MM.1S (cell line): Measurements from ENCODE around the gene PTPRG.

ENCODE experiments used
- DNase-seq: peaks from one replicate; pipeline ENCODE4 v3.0.0-alpha.2; 2015
- H2AFZ ChIP-seq: fragments of 300-600 bp; sonication (generic); 2 replicates; pipeline ENCODE4 v1.6.0; 2016; ENCODE audit warnings: antibody characterized with exemption, low read length
- H3F3A ChIP-seq: fragments of 300-600 bp; sonication (generic); 2 replicates; pipeline ENCODE4 v1.6.1; 2016; ENCODE audit warnings: mild to moderate bottlenecking, antibody characterized with exemption, low read length, moderate library complexity, mixed read lengths; ENCODE audit not compliant: insufficient read depth
- H3K27ac ChIP-seq: fragments of 300-600 bp; sonication (generic); 2 replicates; pipeline ENCODE4 v1.5.1; 2016; ENCODE audit warnings: mild to moderate bottlenecking, low read length
- H3K27me3 ChIP-seq: fragments of 300-600 bp; sonication (generic); replicated peaks from 2 replicates; pipeline ENCODE4 v1.6.0; 2016; ENCODE audit warnings: low read length; ENCODE audit not compliant: insufficient read depth
- H3K36me3 ChIP-seq: fragments of 300-600 bp; sonication (generic); replicated peaks from 2 replicates; pipeline ENCODE4 v1.6.1; 2016; ENCODE audit warnings: mild to moderate bottlenecking, low read length, mixed read lengths; ENCODE audit not compliant: insufficient read depth
- H3K4me1 ChIP-seq: fragments of 300-600 bp; sonication (generic); 2 replicates; pipeline ENCODE4 v1.6.1; 2016; ENCODE audit warnings: low read length, mixed read lengths
- H3K4me2 ChIP-seq: fragments of 300-600 bp; sonication (generic); 2 replicates; pipeline ENCODE4 v1.6.0; 2016; ENCODE audit warnings: low read depth, low read length
- H3K4me3 ChIP-seq: fragments of 300-600 bp; sonication (generic); 2 replicates; pipeline ENCODE4 v1.5.1; 2016; ENCODE audit warnings: low read length, mixed read lengths
- H3K79me2 ChIP-seq: fragments of 300-600 bp; sonication (generic); 2 replicates; pipeline ENCODE4 v1.6.1; 2016; ENCODE audit warnings: mixed run types, low read length, mixed read lengths
- H3K9ac ChIP-seq: fragments of 300-600 bp; sonication (generic); 2 replicates; pipeline ENCODE4 v1.6.1; 2016; ENCODE audit warnings: low read length, mixed read lengths
- H3K9me2 ChIP-seq: fragments of 300-600 bp; sonication (generic); replicated peaks from 2 replicates; pipeline ENCODE4 v1.6.1; 2016; ENCODE audit warnings: mild to moderate bottlenecking, low read length, mixed read lengths; ENCODE audit not compliant: insufficient read depth
- H3K9me3 ChIP-seq: fragments of 300-600 bp; sonication (generic); replicated peaks from 2 replicates; pipeline ENCODE4 v1.6.1; 2016; ENCODE audit warnings: mild to moderate bottlenecking, low read length, mixed read lengths; ENCODE audit not compliant: insufficient read depth
- H4K20me1 ChIP-seq: fragments of 300-600 bp; sonication (generic); 2 replicates; pipeline ENCODE4 v1.6.1; 2016; ENCODE audit warnings: mild to moderate bottlenecking, low read length, moderate library complexity, mixed read lengths; ENCODE audit not compliant: insufficient read depth
- EZH2 ChIP-seq: fragments of 300-600 bp; sonication (generic); optimal IDR thresholded peaks from 2 replicates; pipeline ENCODE3; 2017; ENCODE audit warnings: low read depth, mild to moderate bottlenecking, antibody characterized with exemption, low read length, mixed read lengths
- EZH2phosphoT487 ChIP-seq: fragments of 300-600 bp; sonication (generic); IDR thresholded peaks from 2 replicates; pipeline ENCODE4 v1.6.1; 2018; ENCODE audit warnings: antibody characterized with exemption, low read length
- TF ChIP-seq, protein P1 (sequence below): fragments of 300-600 bp; sonication (generic); IDR thresholded peaks from 2 replicates; pipeline ENCODE4 v1.5.1; 2016; ENCODE audit warnings: antibody characterized with exemption, low read length, mixed read lengths

The PTPRG gene

DNA sequence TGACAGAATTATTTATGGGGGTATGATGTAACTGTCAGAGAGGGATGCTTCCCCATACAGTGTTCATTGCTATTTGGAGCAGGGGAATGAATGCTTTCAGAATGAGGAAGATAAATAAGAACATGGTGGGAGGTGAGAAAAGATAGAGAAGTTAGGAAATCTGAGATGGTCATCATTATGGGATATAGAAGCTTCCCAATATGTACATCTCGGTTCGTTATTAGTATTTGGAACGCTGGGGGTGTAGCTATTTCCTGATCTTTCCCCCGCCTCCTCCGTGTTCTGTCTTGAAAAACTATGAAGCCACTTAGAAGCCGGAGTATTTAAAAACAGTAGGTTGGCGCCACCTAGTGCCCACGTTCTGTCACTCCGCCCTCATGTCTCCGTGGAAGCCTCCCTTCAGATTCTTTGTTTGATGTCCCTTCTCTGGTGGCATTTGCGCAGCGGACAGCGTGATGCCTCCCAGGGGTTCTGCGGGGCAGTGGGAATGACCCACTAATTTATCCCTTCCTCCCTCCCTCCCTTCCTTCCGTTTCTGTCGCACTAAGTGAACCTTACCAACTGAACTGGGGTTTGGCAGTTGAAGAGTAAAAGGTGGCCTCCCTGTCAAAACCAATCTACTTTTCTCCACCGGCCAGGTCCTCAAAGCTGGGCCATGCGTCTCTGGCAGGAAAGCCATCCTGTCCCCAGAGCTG, 627.5 kb downstream of the PTPRG start:
- Histone ChIP-seq H3K36me3 (no peaks in the 10 kb centered on the region), H3K9me3 (no peaks in the 10 kb centered on the region), H2AFZ (0 out of 2 replicates have a peak overlapping the region, but pooled peaks have one; percentile 18), H3K4me2 (peak overlapping the region; percentile 59), H3F3A (no peaks in the 10 kb centered on the region), H3K79me2 (no peaks in the 10 kb centered on the region), H3K9ac (no peak overlapping the region), H3K27me3 (no peaks in the 10 kb centered on the region), H3K4me1 (no peaks in the 10 kb centered on the region), H3K27ac (no peak overlapping the region), H3K4me3 (no peak overlapping the region), H3K9me2 (no peaks in the 10 kb centered on the region), H4K20me1 (no peaks in the 10 kb centered on the region)
- DNase-seq = peak; percentile 71
- no peak for TF ChIP-seq EZH2
- TF ChIP-seq, protein P1, sequence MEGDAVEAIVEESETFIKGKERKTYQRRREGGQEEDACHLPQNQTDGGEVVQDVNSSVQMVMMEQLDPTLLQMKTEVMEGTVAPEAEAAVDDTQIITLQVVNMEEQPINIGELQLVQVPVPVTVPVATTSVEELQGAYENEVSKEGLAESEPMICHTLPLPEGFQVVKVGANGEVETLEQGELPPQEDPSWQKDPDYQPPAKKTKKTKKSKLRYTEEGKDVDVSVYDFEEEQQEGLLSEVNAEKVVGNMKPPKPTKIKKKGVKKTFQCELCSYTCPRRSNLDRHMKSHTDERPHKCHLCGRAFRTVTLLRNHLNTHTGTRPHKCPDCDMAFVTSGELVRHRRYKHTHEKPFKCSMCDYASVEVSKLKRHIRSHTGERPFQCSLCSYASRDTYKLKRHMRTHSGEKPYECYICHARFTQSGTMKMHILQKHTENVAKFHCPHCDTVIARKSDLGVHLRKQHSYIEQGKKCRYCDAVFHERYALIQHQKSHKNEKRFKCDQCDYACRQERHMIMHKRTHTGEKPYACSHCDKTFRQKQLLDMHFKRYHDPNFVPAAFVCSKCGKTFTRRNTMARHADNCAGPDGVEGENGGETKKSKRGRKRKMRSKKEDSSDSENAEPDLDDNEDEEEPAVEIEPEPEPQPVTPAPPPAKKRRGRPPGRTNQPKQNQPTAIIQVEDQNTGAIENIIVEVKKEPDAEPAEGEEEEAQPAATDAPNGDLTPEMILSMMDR = peak; percentile 82

DNA sequence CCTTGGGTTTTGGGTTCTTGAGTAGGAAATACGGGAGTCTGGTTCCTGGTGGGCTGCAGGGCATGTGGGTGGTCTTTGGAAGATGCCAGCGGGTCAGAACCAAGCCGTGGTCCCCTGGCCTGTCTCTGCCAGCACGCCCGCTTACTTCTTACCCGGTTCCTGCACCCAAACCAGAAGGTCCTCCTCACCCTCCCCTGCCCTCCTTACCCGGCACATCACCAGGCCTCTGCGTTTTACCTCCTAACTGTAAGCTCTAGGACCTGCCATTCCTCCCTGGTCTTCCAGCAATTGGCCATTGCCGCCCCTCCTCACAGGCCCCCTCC, 628.0 kb downstream of the PTPRG start:
- no peak overlapping the region for H3K4me2 ChIP-seq
- H2AFZ ChIP-seq = 0 out of 2 replicates have a peak overlapping the region, but pooled peaks have one; percentile 18

DNA sequence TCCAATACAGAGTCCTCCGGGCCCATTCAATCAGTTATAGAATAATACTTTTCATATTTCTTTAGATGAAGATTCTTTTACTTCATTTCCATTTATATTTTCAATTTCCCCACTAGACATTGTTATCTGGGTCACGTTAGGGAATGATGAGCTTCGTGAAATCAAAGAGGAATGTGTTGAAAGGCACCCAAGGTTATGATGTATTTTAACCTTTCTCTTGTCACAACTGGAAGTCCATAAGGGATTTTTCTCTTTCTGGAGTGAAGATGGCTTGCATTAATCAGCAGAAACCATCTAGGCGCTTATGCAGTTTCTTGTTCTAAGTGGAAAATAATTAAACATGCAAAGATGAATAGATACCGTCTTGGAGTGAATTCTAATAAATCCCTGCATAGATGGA, 631.5 kb downstream of the PTPRG start:
- H3K9ac ChIP-seq = no peak overlapping the region
- no peak overlapping the region for H3K4me3 ChIP-seq
- TF ChIP-seq EZH2phosphoT487 = no peak
- TF ChIP-seq, protein P1 = no peak
- TF ChIP-seq EZH2 = no peak
- H3K9me2 ChIP-seq = no peaks in the 10 kb centered on the region
- no peak overlapping the region for H3K4me2 ChIP-seq
- no peaks in the 10 kb centered on the region for H4K20me1 ChIP-seq
- no peaks in the 10 kb centered on the region for H3K9me3 ChIP-seq
- no peaks in the 10 kb centered on the region for H3F3A ChIP-seq
- H3K27me3 ChIP-seq = no peaks in the 10 kb centered on the region
- no peaks in the 10 kb centered on the region for H3K4me1 ChIP-seq
- no peaks in the 10 kb centered on the region for H3K79me2 ChIP-seq
- H3K36me3 ChIP-seq = no peaks in the 10 kb centered on the region
- DNase-seq = no peak
- no peak overlapping the region for H3K27ac ChIP-seq
- no peak overlapping the region for H2AFZ ChIP-seq

More for the DNA sequence above, 628.0 kb downstream of the PTPRG start:
- Histone ChIP-seq H3F3A (no peaks in the 10 kb centered on the region), H3K9me3 (no peaks in the 10 kb centered on the region), H3K27me3 (no peaks in the 10 kb centered on the region), H3K4me3 (no peak overlapping the region), H4K20me1 (no peaks in the 10 kb centered on the region), H3K27ac (no peak overlapping the region), H3K9ac (no peak overlapping the region), H3K36me3 (no peaks in the 10 kb centered on the region), H3K9me2 (no peaks in the 10 kb centered on the region), H3K4me1 (no peaks in the 10 kb centered on the region), H3K79me2 (no peaks in the 10 kb centered on the region)
- no peak for DNase-seq
- TF ChIP-seq EZH2phosphoT487 = no peak
- TF ChIP-seq, protein P1 = no peak
- TF ChIP-seq EZH2 = no peak
